ENCODE results near the gene MITF.

DNA sequence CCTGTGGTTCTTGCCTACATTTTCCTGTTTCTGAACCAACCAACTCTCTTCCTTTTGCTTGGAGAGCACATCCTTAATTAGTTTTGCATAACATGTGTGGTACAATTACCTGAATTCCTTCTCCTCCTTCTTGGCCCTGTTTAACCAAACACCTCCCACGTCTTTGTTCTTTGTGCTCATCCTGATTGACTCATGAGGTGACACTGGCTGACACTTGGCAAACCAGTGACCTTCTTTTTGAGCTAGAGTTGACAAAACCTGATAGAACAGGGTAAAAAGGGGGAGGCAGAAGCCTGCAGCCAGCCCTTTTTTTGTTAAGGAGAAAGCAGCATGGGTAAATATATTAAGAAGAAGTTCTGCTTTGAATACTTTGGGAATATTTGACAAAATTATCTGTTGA, 161.1 kb downstream of the MITF start:
- TF ChIP-seq, protein P1, sequence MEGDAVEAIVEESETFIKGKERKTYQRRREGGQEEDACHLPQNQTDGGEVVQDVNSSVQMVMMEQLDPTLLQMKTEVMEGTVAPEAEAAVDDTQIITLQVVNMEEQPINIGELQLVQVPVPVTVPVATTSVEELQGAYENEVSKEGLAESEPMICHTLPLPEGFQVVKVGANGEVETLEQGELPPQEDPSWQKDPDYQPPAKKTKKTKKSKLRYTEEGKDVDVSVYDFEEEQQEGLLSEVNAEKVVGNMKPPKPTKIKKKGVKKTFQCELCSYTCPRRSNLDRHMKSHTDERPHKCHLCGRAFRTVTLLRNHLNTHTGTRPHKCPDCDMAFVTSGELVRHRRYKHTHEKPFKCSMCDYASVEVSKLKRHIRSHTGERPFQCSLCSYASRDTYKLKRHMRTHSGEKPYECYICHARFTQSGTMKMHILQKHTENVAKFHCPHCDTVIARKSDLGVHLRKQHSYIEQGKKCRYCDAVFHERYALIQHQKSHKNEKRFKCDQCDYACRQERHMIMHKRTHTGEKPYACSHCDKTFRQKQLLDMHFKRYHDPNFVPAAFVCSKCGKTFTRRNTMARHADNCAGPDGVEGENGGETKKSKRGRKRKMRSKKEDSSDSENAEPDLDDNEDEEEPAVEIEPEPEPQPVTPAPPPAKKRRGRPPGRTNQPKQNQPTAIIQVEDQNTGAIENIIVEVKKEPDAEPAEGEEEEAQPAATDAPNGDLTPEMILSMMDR (IDR thresholded peaks at IDR 0.05; ENCODE audit: low read length), result no peak
- TF ChIP-seq EZH2 (IDR thresholded peaks at IDR 0.05; ENCODE audit: borderline replicate concordance, low read length), result no peak

All from OCI-LY1 (cell line).